H9 (cell line): ENCODE data around the gene TBRG1. TPM values are rescaled to one million over a fixed set of nuclear protein-coding genes. Genes with fewer than 3 reads are reported as not detected.

Experiments used
- DNase-seq: peaks from one replicate; pipeline ENCODE4 v3.0.0-alpha.2; 2017
- H2AFZ ChIP-seq: one replicate; pipeline ENCODE4 v1.6.1; 2013; ENCODE audit warnings: mild to moderate bottlenecking, low read length, control low read depth, moderate library complexity
- H2AK5ac ChIP-seq: 2 replicates; pipeline ENCODE4 v1.6.1; 2013; ENCODE audit warnings: low read length, control low read depth, mixed read lengths; ENCODE audit not compliant: insufficient read length
- H2BK120ac ChIP-seq: one replicate; pipeline ENCODE4 v1.6.1; 2013; ENCODE audit warnings: low read depth, mild to moderate bottlenecking, low read length, control low read depth, inconsistent platforms; ENCODE audit not compliant: poor library complexity, severe bottlenecking
- H2BK12ac ChIP-seq: 2 replicates; pipeline ENCODE4 v1.6.1; 2013; ENCODE audit warnings: low read length, control low read depth, mixed read lengths, low read depth; ENCODE audit not compliant: insufficient read length
- H2BK15ac ChIP-seq: 2 replicates; pipeline ENCODE4 v1.6.1; 2013; ENCODE audit warnings: low read depth, low read length, control low read depth
- H2BK20ac ChIP-seq: one replicate; pipeline ENCODE4 v1.6.1; 2013; ENCODE audit warnings: low read depth, mild to moderate bottlenecking, low read length, control low read depth, inconsistent platforms; ENCODE audit not compliant: poor library complexity, severe bottlenecking
- H2BK5ac ChIP-seq: 2 replicates; pipeline ENCODE4 v1.6.1; 2013; ENCODE audit warnings: low read length, control low read depth, mixed read lengths; ENCODE audit not compliant: insufficient read length
- H3K14ac ChIP-seq: 2 replicates; pipeline ENCODE4 v1.6.1; 2013; ENCODE audit warnings: low read length, control low read depth; ENCODE audit not compliant: insufficient read depth
- H3K18ac ChIP-seq: 2 replicates; pipeline ENCODE4 v1.6.1; 2013; ENCODE audit warnings: low read depth, mild to moderate bottlenecking, mixed read lengths, low read length, control low read depth; ENCODE audit not compliant: insufficient read length
- H3K23ac ChIP-seq: 2 replicates; pipeline ENCODE4 v1.6.1; 2013; ENCODE audit warnings: low read length, control low read depth, mixed read lengths, low read depth; ENCODE audit not compliant: insufficient read length
- H3K23me2 ChIP-seq: 2 replicates; pipeline ENCODE4 v1.6.1; 2013; ENCODE audit warnings: low read depth, mild to moderate bottlenecking, mixed read lengths, low read length, control low read depth; ENCODE audit not compliant: insufficient read length, poor library complexity, severe bottlenecking
- H3K27ac ChIP-seq: 2 replicates; pipeline ENCODE4 v1.5.1; 2013; ENCODE audit warnings: low read length, control low read depth, mixed read lengths, low read depth; ENCODE audit not compliant: insufficient read length
- H3K27me3 ChIP-seq: 2 replicates; pipeline ENCODE4 v1.6.1; 2013; ENCODE audit warnings: low read length, control low read depth, inconsistent platforms; ENCODE audit not compliant: insufficient read depth
- H3K4ac ChIP-seq: 2 replicates; pipeline ENCODE4 v1.6.1; 2013; ENCODE audit warnings: low read depth, mild to moderate bottlenecking, control low read depth, inconsistent platforms, low read length, moderate library complexity
- H3K4me1 ChIP-seq: 2 replicates; pipeline ENCODE4 v1.6.1; 2013; ENCODE audit warnings: low read length, control low read depth, inconsistent platforms; ENCODE audit not compliant: insufficient read depth
- H3K4me2 ChIP-seq: 2 replicates; pipeline ENCODE4 v1.6.1; 2013; ENCODE audit warnings: low read length, control low read depth, mixed read lengths; ENCODE audit not compliant: insufficient read length, insufficient read depth
- H3K56ac ChIP-seq: 2 replicates; pipeline ENCODE4 v1.6.1; 2013; ENCODE audit warnings: low read depth, mild to moderate bottlenecking, mixed read lengths, low read length, control low read depth; ENCODE audit not compliant: insufficient read length
- H3K79me1 ChIP-seq: 2 replicates; pipeline ENCODE4 v1.6.1; 2013; ENCODE audit warnings: low read depth, mild to moderate bottlenecking, moderate library complexity, low read length, control low read depth, inconsistent platforms; ENCODE audit not compliant: insufficient read depth, poor library complexity, severe bottlenecking
- H3K79me2 ChIP-seq: 2 replicates; pipeline ENCODE4 v1.6.1; 2013; ENCODE audit warnings: low read length, control low read depth, inconsistent platforms; ENCODE audit not compliant: insufficient read depth
- H3K9ac ChIP-seq: 2 replicates; pipeline ENCODE4 v1.6.1; 2013; ENCODE audit warnings: low read length, control low read depth, mixed read lengths; ENCODE audit not compliant: insufficient read length; ENCODE audit errors: extremely low read depth
- H3K9me3 ChIP-seq: one replicate; pipeline ENCODE4 v1.6.1; 2013; ENCODE audit warnings: low read depth, low read length, inconsistent platforms; ENCODE audit not compliant: control insufficient read depth
- H3T11ph ChIP-seq: one replicate; pipeline ENCODE4 v1.6.1; 2013; ENCODE audit warnings: mild to moderate bottlenecking, low read length, control low read depth, inconsistent platforms
- H4K20me1 ChIP-seq: one replicate; pipeline ENCODE4 v1.6.1; 2013; ENCODE audit not compliant: control insufficient read depth, insufficient read length, insufficient read depth
- H4K5ac ChIP-seq: 2 replicates; pipeline ENCODE4 v1.6.1; 2013; ENCODE audit warnings: low read depth, mild to moderate bottlenecking, mixed read lengths, low read length, control low read depth; ENCODE audit not compliant: insufficient read length
- H4K8ac ChIP-seq: replicated peaks from 2 replicates; pipeline ENCODE4 v1.6.1; 2013; ENCODE audit warnings: low read length, control low read depth, mixed read lengths, low read depth; ENCODE audit not compliant: insufficient read length
- H4K91ac ChIP-seq: 2 replicates; pipeline ENCODE4 v1.6.1; 2013; ENCODE audit warnings: low read depth, mild to moderate bottlenecking, moderate library complexity, mixed read lengths, low read length, control low read depth; ENCODE audit not compliant: insufficient read length
- H3K27ac Mint-ChIP-seq, 3 experiments: 2 replicates in 2 of 3; 3 replicates in 1 of 3; pipeline ENCODE4 v1.8.0; 2020 to 2021; ENCODE audit warnings: mixed read lengths in 3 of 3, mild to moderate bottlenecking in 1 of 3, moderate library complexity in 1 of 3
- H3K27me3 Mint-ChIP-seq: 2 replicates; pipeline ENCODE4 v1.8.0; 2021; ENCODE audit warnings: low read depth, mild to moderate bottlenecking, moderate library complexity, mixed read lengths
- H3K36me3 Mint-ChIP-seq, 3 experiments: 2 replicates in 2 of 3; 3 replicates in 1 of 3; pipeline ENCODE4 v1.8.0; 2020 to 2021; ENCODE audit warnings: low read depth in 3 of 3, mixed read lengths in 3 of 3; ENCODE audit not compliant: insufficient read depth in 1 of 3
- H3K4me1 Mint-ChIP-seq, 2 experiments: 2 replicates each; pipeline ENCODE4 v1.8.0; 2020; ENCODE audit warnings: mixed read lengths in 2 of 2
- H3K4me3 Mint-ChIP-seq, 2 experiments: 2 replicates in 1 of 2; 3 replicates in 1 of 2; pipeline ENCODE4 v1.8.0; 2020 to 2021; ENCODE audit warnings: mild to moderate bottlenecking in 2 of 2, mixed read lengths in 2 of 2, moderate library complexity in 1 of 2
- H3K9me3 Mint-ChIP-seq, 2 experiments: 2 replicates in 1 of 2; 3 replicates in 1 of 2; pipeline ENCODE4 v1.8.0; 2020; ENCODE audit warnings: mild to moderate bottlenecking in 2 of 2, mixed read lengths in 2 of 2, moderate library complexity in 1 of 2
- WGBS: extraction: QIAGEN DNeasy Blood & Tissue Kit; methylation state at CpG from one replicate; pipeline ENCODE4 v1.1.7; 2013; ENCODE audit warnings: missing lambda C conversion rate, low lambda C conversion rate, mixed read lengths; ENCODE audit not compliant: insufficient read length; ENCODE audit errors: extremely low coverage; 5-methylcytosine and 5-hydroxymethylcytosine counted together
- total RNA-seq: library from RNA; stranded (reverse); gene quantifications from 2 replicates; pipeline ENCODE4 v1.2.1, GENCODE V29; 2021
- TF ChIP-seq, protein P1 (sequence below): fragments of 200-600 bp; sonication (generic); conservative IDR thresholded peaks from 3 replicates; pipeline ENCODE4 v1.8.0; 2021; ENCODE audit warnings: antibody characterized with exemption, mild to moderate bottlenecking

The TBRG1 gene
- total RNA-seq, 1 experiment from 2014 or later: 23.9 TPM

DNA sequence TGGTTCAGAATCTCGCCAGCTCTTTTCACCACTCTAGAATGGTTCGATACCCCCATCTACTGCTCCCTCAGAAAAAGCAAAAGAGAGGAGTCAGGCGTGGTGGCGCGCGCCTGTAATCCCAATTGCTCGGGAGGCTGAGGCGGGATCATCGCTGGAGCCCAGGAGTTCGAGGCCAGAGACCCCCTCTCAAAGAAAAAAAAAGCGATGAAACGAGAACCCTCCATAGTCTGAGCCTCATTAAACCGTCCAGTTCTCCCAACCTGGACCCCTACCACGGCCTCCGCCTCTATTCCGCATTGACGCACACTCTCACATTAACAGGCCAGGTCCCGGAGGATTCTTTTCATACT lies 51.5 kb downstream of the TBRG1 start:
- Histone ChIP-seq H4K5ac (no peak overlapping the region), H3T11ph (no peak overlapping the region), H3K27ac (no peak overlapping the region), H3K9ac (no peak overlapping the region), H3K4ac (no peak overlapping the region), H3K9me3 (no peaks in the 10 kb centered on the region), H2BK20ac (no peak overlapping the region), H3K14ac (peak overlapping the region; percentile 82; the same call in 1 of the 2 replicates), H3K4me1 (no peaks in the 10 kb centered on the region), H2BK120ac (no peak overlapping the region), H3K23ac (no peak overlapping the region), H4K91ac (no peak overlapping the region), H3K56ac (no peak overlapping the region), H2AK5ac (no peak overlapping the region), H3K79me2 (no peaks in the 10 kb centered on the region), H2BK5ac (no peak overlapping the region), H3K4me2 (peak overlapping the region; percentile 57), H3K23me2 (peaks cover 12% of the 10 kb centered on the region), H2BK15ac (no peak overlapping the region), H3K79me1 (no peaks in the 10 kb centered on the region), H2BK12ac (no peak overlapping the region), H3K18ac (peak overlapping the region; percentile 82), H4K8ac (no peak overlapping the region), H2AFZ (no peak overlapping the region), H3K27me3 (peaks cover 6% of the 10 kb centered on the region), H4K20me1 (no peaks in the 10 kb centered on the region)
- Mint-ChIP-seq H3K36me3 (no peaks in the 10 kb centered on the region), H3K4me3 (peak overlapping the region; percentile 87 to 93), H3K27me3 (peaks cover 13% of the 10 kb centered on the region), H3K9me3 (no peaks in the 10 kb centered on the region), H3K4me1 (peaks cover 7 to 14% of the 10 kb centered on the region in 2 experiments), H3K27ac (peak overlapping the region; percentile 78 to 97 (median 94); a peak in 4 of 7 replicates)
- TF ChIP-seq, protein P1, sequence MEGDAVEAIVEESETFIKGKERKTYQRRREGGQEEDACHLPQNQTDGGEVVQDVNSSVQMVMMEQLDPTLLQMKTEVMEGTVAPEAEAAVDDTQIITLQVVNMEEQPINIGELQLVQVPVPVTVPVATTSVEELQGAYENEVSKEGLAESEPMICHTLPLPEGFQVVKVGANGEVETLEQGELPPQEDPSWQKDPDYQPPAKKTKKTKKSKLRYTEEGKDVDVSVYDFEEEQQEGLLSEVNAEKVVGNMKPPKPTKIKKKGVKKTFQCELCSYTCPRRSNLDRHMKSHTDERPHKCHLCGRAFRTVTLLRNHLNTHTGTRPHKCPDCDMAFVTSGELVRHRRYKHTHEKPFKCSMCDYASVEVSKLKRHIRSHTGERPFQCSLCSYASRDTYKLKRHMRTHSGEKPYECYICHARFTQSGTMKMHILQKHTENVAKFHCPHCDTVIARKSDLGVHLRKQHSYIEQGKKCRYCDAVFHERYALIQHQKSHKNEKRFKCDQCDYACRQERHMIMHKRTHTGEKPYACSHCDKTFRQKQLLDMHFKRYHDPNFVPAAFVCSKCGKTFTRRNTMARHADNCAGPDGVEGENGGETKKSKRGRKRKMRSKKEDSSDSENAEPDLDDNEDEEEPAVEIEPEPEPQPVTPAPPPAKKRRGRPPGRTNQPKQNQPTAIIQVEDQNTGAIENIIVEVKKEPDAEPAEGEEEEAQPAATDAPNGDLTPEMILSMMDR: no peak
- no CpG with 5 or more reads among the region's 18 CpGs for WGBS
- no peak for DNase-seq
